Naive B cell (primary cell): ENCODE data around the gene PPP1R14C. TPM values are rescaled to one million over a fixed set of nuclear protein-coding genes. Genes with fewer than 3 reads are reported as not detected.

ENCODE experiments used
- ATAC-seq, 2 donors: fragments of 150-1000 bp; cut with Tn5 transposase; 2 replicates each; pipeline ENCODE4 v1.10.0; 2021; ENCODE audit warnings: low read depth in 2 of 2, mild to moderate bottlenecking in 2 of 2, moderate library complexity in 2 of 2
- DNase-seq: peaks from one replicate; pipeline ENCODE4 v3.0.0; 2022
- H3K27ac Mint-ChIP-seq, 6 donors: one replicate each; pipeline ENCODE4 v1.8.0; 2020 to 2022; ENCODE audit warnings: mild to moderate bottlenecking in 6 of 6, mixed read lengths in 6 of 6, moderate library complexity in 5 of 6, inconsistent platforms in 2 of 6
- H3K27me3 Mint-ChIP-seq, 3 donors: one replicate each; pipeline ENCODE4 v1.8.0; 2021 to 2022; ENCODE audit warnings: mixed read lengths in 3 of 3, mild to moderate bottlenecking in 1 of 3
- H3K36me3 Mint-ChIP-seq, 2 donors: one replicate each; pipeline ENCODE4 v1.8.0; 2020 to 2022; ENCODE audit warnings: mixed read lengths in 2 of 2, inconsistent platforms in 1 of 2, mild to moderate bottlenecking in 1 of 2
- H3K4me1 Mint-ChIP-seq, 3 donors: one replicate each; pipeline ENCODE4 v1.8.0; 2020 to 2022; ENCODE audit warnings: mixed read lengths in 3 of 3, inconsistent platforms in 1 of 3, mild to moderate bottlenecking in 1 of 3, moderate library complexity in 1 of 3
- H3K4me3 Mint-ChIP-seq, 8 donors: one replicate each; pipeline ENCODE4 v1.8.0; 2020 to 2022; ENCODE audit warnings: mild to moderate bottlenecking in 8 of 8, mixed read lengths in 8 of 8, moderate library complexity in 8 of 8, inconsistent platforms in 2 of 8
- H3K9me3 Mint-ChIP-seq, 7 donors: one replicate each; pipeline ENCODE4 v1.8.0; 2020 to 2022; ENCODE audit warnings: mixed read lengths in 7 of 7, mild to moderate bottlenecking in 5 of 7, inconsistent platforms in 2 of 7, moderate library complexity in 1 of 7
- polyA plus RNA-seq, 6 donors: library from polyadenylated mRNA; unstranded; fragments of 300-500 nt; fragmentation: Illumina TruSeq; gene quantifications; one replicate each; pipeline ENCODE4 v1.2.3, GENCODE V29; 2021; ENCODE audit warnings: low read depth in 6 of 6

The PPP1R14C gene
- polyA plus RNA-seq, 6 donors from 2014 or later, result 0.22 TPM; not detected in 5

- Mint-ChIP-seq H3K9me3 (peaks cover 0 to 7% (median 0%) of the 10 kb centered on the region in 7 donors), H3K27ac (no peak overlapping the region), H3K36me3 (peaks cover 0 to 8% of the 10 kb centered on the region in 2 donors), H3K4me1 (peaks cover 12 to 21% (median 18%) of the 10 kb centered on the region in 3 donors), H3K4me3 (peak overlapping the region in 1 of 8 donors; percentile 42), H3K27me3 (peaks cover 5 to 12% (median 9%) of the 10 kb centered on the region in 3 donors)
- DNase-seq, result no peak
- no peak for ATAC-seq
Observed at GRCh38 chr6:150194195-150194594, 51.4 kb downstream of the PPP1R14C start.

- H3K36me3 Mint-ChIP-seq, result peaks cover 0 to 8% of the 10 kb centered on the region in 2 donors
- no peak for DNase-seq
- H3K4me1 Mint-ChIP-seq, result peaks cover 12 to 18% (median 14%) of the 10 kb centered on the region in 3 donors
- peaks cover 9 to 12% (median 10%) of the 10 kb centered on the region in 3 donors for H3K27me3 Mint-ChIP-seq
- peaks cover 0 to 5% (median 0%) of the 10 kb centered on the region in 7 donors for H3K9me3 Mint-ChIP-seq
- H3K27ac Mint-ChIP-seq, result no peak overlapping the region
- ATAC-seq, result peak; percentile 47 to 69
- H3K4me3 Mint-ChIP-seq, result peak overlapping the region in 1 of 8 donors; percentile 48
Observed at GRCh38 chr6:150195996-150196417, 53.2 kb downstream of the PPP1R14C start.

DNA sequence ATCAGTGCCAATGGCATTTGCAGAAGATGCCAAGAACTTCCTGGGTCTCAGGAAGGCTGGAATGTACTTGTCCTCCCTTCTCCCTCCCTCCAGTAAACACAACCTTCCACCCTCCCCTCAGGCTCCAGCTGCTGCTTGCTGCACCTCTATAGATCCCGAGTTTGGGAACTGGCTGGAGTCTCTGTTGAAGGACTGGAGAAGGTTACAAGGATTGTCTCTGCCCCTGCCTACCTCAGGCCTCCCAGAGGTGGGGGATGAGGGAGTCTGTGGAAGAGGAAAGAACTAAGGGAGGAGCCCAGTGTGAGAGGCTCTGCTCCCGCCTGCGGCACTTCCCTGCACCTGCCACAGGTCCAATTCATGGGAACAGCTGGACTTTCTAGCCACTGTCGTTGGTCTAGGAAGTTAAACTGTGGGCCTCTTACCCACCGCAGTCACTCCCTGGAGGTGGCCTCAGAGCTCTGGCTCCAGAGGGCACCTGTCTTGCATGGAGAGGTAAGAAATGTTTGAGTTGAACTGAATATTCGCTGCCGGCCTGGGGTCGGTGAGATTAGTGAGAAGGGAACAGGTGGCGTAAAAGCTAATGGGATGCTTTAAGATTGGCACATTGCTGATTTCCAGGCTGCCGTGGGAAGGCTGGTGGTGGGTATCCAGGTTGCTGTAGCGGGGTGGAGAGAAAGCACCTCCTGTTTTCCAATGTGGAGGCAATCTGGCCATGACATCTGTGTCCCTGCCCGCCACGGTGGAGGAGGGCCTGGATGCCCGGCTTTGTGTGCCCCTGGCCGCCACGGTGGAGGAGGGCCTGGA, 54.3 kb downstream of the PPP1R14C start:
- H3K4me3 Mint-ChIP-seq, result peak overlapping the region in 1 of 8 donors; percentile 40
- no peak overlapping the region for H3K27ac Mint-ChIP-seq
- no peak for DNase-seq
- peaks cover 8 to 10% (median 9%) of the 10 kb centered on the region in 3 donors for H3K27me3 Mint-ChIP-seq
- peaks cover 0 to 5% (median 0%) of the 10 kb centered on the region in 7 donors for H3K9me3 Mint-ChIP-seq
- peaks cover 12 to 18% (median 14%) of the 10 kb centered on the region in 3 donors for H3K4me1 Mint-ChIP-seq
- ATAC-seq, result no peak
- H3K36me3 Mint-ChIP-seq, result peaks cover 0 to 8% of the 10 kb centered on the region in 2 donors

DNA sequence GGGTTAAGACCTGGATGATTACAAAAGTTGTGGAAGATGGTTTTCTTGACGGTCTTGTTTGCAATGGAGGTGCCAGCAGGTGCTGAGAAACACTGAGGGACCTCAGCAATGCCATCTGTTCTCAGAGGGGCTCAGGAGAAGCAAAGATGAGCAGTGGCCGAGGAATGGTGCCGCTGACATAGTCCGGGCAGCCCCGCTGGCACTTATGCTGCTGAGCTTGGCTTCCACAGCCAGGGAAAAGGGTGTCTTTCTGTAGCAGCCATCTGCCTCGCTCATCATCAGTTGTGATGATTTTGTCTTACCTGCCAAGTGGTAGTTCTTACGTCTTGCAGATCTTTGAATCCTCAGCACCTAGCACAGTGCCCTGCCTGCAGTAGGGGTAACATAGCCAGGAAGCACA, 55.7 kb downstream of the PPP1R14C start:
- no peak for DNase-seq

DNA sequence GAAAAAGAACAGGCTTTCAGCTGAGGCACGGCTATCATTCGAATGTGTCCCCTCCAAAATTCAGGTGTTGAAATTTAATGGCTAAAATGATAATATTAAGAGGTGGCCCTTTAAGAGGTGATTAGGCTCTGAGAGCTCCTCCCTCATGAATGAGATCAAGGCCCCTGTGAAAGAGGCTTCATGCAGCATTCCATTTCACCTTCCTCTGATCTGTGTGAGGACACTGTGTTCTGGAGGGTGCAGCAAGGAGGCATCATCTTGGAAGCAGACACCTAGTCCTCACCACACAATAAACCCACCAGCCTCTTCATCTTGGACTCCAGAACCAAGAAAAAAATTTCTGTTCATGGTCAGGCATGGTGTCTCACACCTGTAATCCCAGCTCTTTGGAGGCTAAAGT, 56.4 kb downstream of the PPP1R14C start:
- Mint-ChIP-seq H3K36me3 (no peaks in the 10 kb centered on the region), H3K27ac (no peak overlapping the region), H3K27me3 (peaks cover 0 to 10% (median 0%) of the 10 kb centered on the region in 3 donors), H3K4me1 (peaks cover 12 to 22% (median 16%) of the 10 kb centered on the region in 3 donors), H3K4me3 (no peak overlapping the region), H3K9me3 (peaks cover 0 to 3% (median 0%) of the 10 kb centered on the region in 7 donors)
- ATAC-seq, result no peak
- no peak for DNase-seq

More for the DNA sequence above, 55.7 kb downstream of the PPP1R14C start:
- H3K36me3 Mint-ChIP-seq, result peaks cover 0 to 1% of the 10 kb centered on the region in 2 donors
- H3K4me1 Mint-ChIP-seq, result peaks cover 12 to 18% (median 14%) of the 10 kb centered on the region in 3 donors
- H3K27me3 Mint-ChIP-seq, result peaks cover under 1 to 10% (median 3%) of the 10 kb centered on the region in 3 donors
- H3K9me3 Mint-ChIP-seq, result peaks cover 0 to 4% (median 0%) of the 10 kb centered on the region in 7 donors
- ATAC-seq, result no peak
- H3K27ac Mint-ChIP-seq, result no peak overlapping the region
- no peak overlapping the region for H3K4me3 Mint-ChIP-seq

- Mint-ChIP-seq H3K27me3 (peaks cover 0 to 10% (median 0%) of the 10 kb centered on the region in 3 donors), H3K27ac (peak overlapping the region in 1 of 6 donors; percentile 42), H3K9me3 (peaks cover 0 to 3% (median 0%) of the 10 kb centered on the region in 7 donors), H3K4me1 (peaks cover 12 to 34% (median 18%) of the 10 kb centered on the region in 3 donors), H3K36me3 (no peaks in the 10 kb centered on the region), H3K4me3 (peak overlapping the region in 1 of 8 donors; percentile 25)
- DNase-seq (no peak), ATAC-seq (no peak)
Observed at GRCh38 chr6:150200428-150201100, 57.7 kb downstream of the PPP1R14C start.

DNA sequence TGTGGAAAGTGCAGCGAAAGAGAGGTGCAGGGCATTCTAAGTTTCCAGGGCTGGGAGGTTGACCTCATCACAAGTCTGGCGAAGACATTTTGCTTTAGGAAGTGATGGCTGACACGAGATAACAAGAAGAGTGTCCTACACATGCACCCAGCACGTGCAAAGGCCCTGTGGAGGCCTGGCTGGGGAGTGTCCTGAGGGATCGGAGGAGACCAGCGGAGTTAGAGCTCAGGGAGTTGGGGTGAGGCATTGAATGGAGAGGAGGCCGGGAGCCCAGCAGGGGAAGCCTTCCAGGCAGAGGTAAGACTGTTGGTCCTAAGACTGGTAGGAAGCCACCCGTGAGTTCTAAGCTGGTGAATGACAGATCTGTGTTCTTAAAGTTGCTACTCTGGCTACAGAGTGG, 58.4 kb downstream of the PPP1R14C start:
- no peak overlapping the region for H3K4me3 Mint-ChIP-seq
- H3K9me3 Mint-ChIP-seq, result no peaks in the 10 kb centered on the region
- no peaks in the 10 kb centered on the region for H3K36me3 Mint-ChIP-seq
- peaks cover 5 to 32% (median 11%) of the 10 kb centered on the region in 3 donors for H3K4me1 Mint-ChIP-seq
- H3K27me3 Mint-ChIP-seq, result peaks cover 3 to 10% (median 6%) of the 10 kb centered on the region in 3 donors
- DNase-seq (no peak), ATAC-seq (no peak)
- H3K27ac Mint-ChIP-seq, result no peak overlapping the region

GRCh38 chr6:150201772-150202329, 59.0 kb downstream of the PPP1R14C start:
- no peak overlapping the region for H3K27ac Mint-ChIP-seq

DNA sequence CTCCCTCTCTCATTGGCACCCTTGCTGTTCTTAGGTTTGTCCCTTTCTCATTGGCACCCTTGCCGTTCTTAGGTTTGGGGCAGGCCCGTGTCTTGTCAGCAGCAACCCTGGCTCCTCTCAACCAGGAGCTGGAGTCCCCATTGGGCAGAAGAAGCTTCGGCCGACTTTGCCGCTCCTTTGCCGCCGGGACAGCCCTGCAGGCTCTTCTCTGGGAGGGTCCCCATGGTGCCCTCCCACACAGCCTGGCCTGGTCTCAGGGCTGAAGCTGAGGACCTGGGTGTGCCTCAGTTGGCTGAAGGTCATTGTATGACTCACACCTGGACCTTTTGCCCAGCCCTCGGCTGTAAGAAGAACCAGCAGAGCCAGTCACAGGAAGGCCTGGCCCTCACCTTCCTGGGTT, 59.6 kb downstream of the PPP1R14C start:
- DNase-seq (no peak), ATAC-seq (no peak)
- no peaks in the 10 kb centered on the region for H3K9me3 Mint-ChIP-seq
- H3K36me3 Mint-ChIP-seq, result no peaks in the 10 kb centered on the region
- peaks cover 3 to 10% (median 8%) of the 10 kb centered on the region in 3 donors for H3K27me3 Mint-ChIP-seq
- no peak overlapping the region for H3K4me3 Mint-ChIP-seq
- H3K27ac Mint-ChIP-seq, result peak overlapping the region in 2 of 6 donors; percentile 56 to 86
- peaks cover 0 to 23% (median 4%) of the 10 kb centered on the region in 3 donors for H3K4me1 Mint-ChIP-seq

More at GRCh38 chr6:150201772-150202329, 59.0 kb downstream of the PPP1R14C start:
- no peaks in the 10 kb centered on the region for H3K9me3 Mint-ChIP-seq
- peaks cover 0 to 27% (median 7%) of the 10 kb centered on the region in 3 donors for H3K4me1 Mint-ChIP-seq
- H3K36me3 Mint-ChIP-seq, result no peaks in the 10 kb centered on the region
- DNase-seq (no peak), ATAC-seq (no peak)
- H3K4me3 Mint-ChIP-seq, result no peak overlapping the region
- peaks cover 3 to 10% (median 8%) of the 10 kb centered on the region in 3 donors for H3K27me3 Mint-ChIP-seq

DNA sequence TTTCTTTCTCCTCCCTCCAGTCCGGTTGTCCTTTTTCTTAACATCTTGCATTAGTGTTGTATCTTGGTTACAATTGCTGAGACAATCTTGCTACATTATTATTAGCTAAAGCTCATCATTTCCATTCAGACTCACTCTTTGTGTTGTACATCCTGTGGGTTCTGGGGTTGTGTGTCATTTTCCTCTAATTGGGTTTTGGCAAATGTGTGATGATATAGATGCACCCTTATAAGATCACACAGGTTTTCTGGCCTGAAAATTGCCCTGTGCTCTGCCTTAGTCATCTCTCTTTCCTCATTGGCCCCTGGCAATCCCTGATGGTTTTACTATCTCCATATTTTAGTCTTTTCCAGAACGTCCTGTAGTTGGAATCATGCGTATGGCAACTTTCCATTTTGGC, 60.1 kb downstream of the PPP1R14C start:
- DNase-seq (no peak), ATAC-seq (no peak)
- Mint-ChIP-seq H3K27me3 (peaks cover 3 to 10% (median 8%) of the 10 kb centered on the region in 3 donors), H3K9me3 (no peaks in the 10 kb centered on the region), H3K4me1 (peaks cover 0 to 23% (median 4%) of the 10 kb centered on the region in 3 donors), H3K4me3 (no peak overlapping the region), H3K36me3 (no peaks in the 10 kb centered on the region), H3K27ac (no peak overlapping the region)

DNA sequence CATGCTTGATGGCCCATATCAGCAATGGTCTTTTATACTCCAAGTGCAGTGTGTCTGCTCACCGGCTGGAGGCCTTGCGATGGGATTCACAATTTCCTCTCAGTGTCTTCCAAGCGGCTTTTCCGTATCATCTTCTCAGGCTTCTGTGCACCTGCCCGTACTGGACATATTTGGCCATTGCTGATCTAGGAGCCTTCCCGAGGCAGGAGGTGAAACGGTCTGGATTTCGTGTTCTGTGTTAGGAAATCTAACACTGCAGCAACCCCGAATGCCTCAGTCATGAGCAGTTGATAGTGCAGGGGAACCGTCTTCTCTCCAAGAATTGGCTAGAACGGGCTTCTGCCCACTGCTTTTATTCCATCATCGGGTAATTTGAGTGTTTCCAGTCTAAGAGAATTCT, 60.5 kb downstream of the PPP1R14C start:
- Mint-ChIP-seq H3K4me1 (peaks cover 0 to 23% (median 4%) of the 10 kb centered on the region in 3 donors), H3K9me3 (no peaks in the 10 kb centered on the region), H3K36me3 (no peaks in the 10 kb centered on the region), H3K4me3 (no peak overlapping the region), H3K27me3 (peaks cover 3 to 10% (median 8%) of the 10 kb centered on the region in 3 donors), H3K27ac (no peak overlapping the region)
- DNase-seq, result no peak
- no peak for ATAC-seq

DNA sequence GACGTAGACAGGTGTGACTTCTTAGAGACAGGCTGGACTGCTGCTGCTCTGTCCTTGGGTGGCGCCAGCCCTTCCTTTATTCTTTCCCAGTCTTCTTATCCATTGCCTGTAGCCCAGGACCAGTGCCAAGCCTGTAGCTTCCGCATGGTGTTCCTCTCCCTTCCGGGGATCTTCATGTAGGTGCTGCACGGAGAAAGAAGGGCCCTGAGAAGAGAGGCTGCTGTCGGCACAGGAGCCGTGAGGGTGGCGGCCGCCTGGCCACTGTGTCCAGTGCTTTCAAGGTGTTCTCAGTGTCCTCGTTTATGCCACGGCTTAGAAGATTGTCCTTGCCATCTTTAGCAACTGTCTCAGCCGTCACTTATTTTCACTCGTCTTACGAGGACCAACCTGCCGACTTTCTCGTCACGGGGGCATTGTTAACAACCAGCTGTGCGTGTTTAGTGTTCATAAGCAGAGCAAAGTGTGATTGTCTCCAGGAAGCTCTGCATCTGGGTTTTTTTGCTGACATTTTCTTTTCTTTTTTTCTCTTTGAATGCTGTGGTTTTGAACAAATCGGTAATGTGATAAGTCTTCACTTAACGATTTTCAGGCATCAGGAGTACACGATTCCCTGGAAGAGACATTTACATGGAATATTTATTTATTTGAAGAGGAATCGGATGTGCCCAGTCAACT, 61.2 kb downstream of the PPP1R14C start:
- Mint-ChIP-seq H3K27me3 (peaks cover 3 to 8% (median 4%) of the 10 kb centered on the region in 3 donors), H3K9me3 (no peaks in the 10 kb centered on the region), H3K4me1 (peaks cover 0 to 23% (median 4%) of the 10 kb centered on the region in 3 donors), H3K27ac (peak overlapping the region in 2 of 6 donors; percentile 23 to 68), H3K4me3 (peak overlapping the region in 1 of 8 donors; percentile 25), H3K36me3 (no peaks in the 10 kb centered on the region)
- ATAC-seq, result no peak
- DNase-seq, result no peak
